Measurements from ENCODE around the gene CADM1.

DNA sequence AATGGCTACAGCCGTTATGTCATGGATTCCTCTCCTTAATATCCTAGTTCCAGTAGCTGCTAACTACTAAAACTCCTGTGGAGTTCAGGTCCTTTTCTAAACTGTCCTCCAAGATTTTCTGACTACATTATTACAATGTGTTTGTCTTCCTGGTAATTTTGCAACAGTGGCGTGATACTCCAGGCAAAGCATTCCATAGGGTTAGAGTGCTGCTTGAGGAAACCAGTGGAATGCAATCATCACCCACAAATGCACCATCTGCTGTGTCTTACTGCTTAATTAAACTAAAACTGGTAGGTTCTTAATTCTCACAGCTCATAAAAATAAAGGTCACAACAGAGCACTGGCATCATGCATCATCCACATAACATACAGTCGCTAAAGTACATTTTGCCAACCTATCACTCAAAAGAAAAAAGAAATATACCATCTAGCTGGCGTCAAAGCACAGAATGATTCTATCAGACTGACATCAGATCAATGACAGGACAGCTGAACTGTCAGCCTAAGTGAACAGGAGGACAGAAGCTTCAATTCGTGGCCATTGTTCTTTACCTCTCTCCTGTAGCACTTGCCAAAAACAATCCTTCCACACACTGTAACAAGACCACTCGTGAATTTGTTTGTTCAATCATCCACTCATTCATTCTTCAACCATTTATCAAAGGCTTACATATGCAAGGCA, 182.5 kb downstream of the CADM1 start:
- TF ChIP-seq, protein P1, sequence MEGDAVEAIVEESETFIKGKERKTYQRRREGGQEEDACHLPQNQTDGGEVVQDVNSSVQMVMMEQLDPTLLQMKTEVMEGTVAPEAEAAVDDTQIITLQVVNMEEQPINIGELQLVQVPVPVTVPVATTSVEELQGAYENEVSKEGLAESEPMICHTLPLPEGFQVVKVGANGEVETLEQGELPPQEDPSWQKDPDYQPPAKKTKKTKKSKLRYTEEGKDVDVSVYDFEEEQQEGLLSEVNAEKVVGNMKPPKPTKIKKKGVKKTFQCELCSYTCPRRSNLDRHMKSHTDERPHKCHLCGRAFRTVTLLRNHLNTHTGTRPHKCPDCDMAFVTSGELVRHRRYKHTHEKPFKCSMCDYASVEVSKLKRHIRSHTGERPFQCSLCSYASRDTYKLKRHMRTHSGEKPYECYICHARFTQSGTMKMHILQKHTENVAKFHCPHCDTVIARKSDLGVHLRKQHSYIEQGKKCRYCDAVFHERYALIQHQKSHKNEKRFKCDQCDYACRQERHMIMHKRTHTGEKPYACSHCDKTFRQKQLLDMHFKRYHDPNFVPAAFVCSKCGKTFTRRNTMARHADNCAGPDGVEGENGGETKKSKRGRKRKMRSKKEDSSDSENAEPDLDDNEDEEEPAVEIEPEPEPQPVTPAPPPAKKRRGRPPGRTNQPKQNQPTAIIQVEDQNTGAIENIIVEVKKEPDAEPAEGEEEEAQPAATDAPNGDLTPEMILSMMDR (optimal IDR thresholded peaks at IDR 0.05 in 1 of 3, IDR thresholded peaks at IDR 0.05 in 1 of 3, conservative IDR thresholded peaks at IDR 0.05 in 1 of 3; ENCODE audit: extremely low read depth in 1 of 3, insufficient read depth in 2 of 3, low read length in 3 of 3) = no peak
- no peak for TF ChIP-seq EZH2 (IDR thresholded peaks at IDR 0.05; ENCODE audit: low read length)

Data from keratinocyte (primary cell).